Gastroesophageal sphincter (tissue), 4 donors: ENCODE data around the gene PASD1. TPM values are rescaled to one million over a fixed set of nuclear protein-coding genes. Genes with fewer than 3 reads are reported as not detected.

Experiments used
- ATAC-seq: fragments of 150-250 bp; one replicate; pipeline ENCODE4 v1.9.1; 2016; ENCODE audit warnings: mild to moderate bottlenecking, moderate library complexity
- H3K27ac ChIP-seq, 4 donors: fragments of 200-600 bp; sonication (generic) in 3 of 4; 1 replicate in 3 of 4; 2 replicates in 1 of 4; pipeline ENCODE4 v1.5.1; 2016 to 2019
- H3K27me3 ChIP-seq: fragments of 200-600 bp; sonication (generic); one replicate; pipeline ENCODE4 v1.5.1; 2019
- H3K36me3 ChIP-seq, 2 donors: fragments of 200-600 bp; sonication (generic); one replicate each; pipeline ENCODE4 v1.5.1; 2019; ENCODE audit warnings: control low read depth in 1 of 2
- H3K4me1 ChIP-seq, 3 donors: fragments of 200-600 bp; sonication (generic); 1 replicate in 2 of 3; 2 replicates in 1 of 3; pipeline ENCODE4 v1.5.1; 2016 to 2019; ENCODE audit warnings: control low read depth in 2 of 3
- H3K4me3 ChIP-seq, 2 donors: fragments of 200-600 bp; sonication (generic); one replicate each; pipeline ENCODE4 v1.5.1; 2019; ENCODE audit warnings: mild to moderate bottlenecking in 1 of 2, moderate library complexity in 1 of 2
- H3K9me3 ChIP-seq, 3 donors: fragments of 200-600 bp; sonication (generic); one replicate each; pipeline ENCODE4 v1.5.1; 2017 to 2019; ENCODE audit warnings: control low read depth in 2 of 3
- CTCF ChIP-seq, 4 experiments: fragments of 200-600 bp in 2 of 4; fragments of 450-650 bp in 2 of 4; sonication (generic) in 1 of 4; IDR thresholded peaks; one replicate each; pipeline ENCODE4 v1.5.1; 2017 to 2019; ENCODE audit warnings: antibody characterized with exemption in 4 of 4, mild to moderate bottlenecking in 2 of 4, moderate library complexity in 2 of 4
- EP300 ChIP-seq: sonication (generic); formaldehyde crosslinking; IDR thresholded peaks from one replicate; pipeline ENCODE4 v1.6.1; 2017; ENCODE audit warnings: antibody characterized with exemption, mild to moderate bottlenecking
- POLR2A ChIP-seq, 2 donors: fragments of 450-650 bp; IDR thresholded peaks; one replicate each; pipeline ENCODE4 v1.6.1; 2017; ENCODE audit warnings: antibody characterized with exemption in 2 of 2, mild to moderate bottlenecking in 2 of 2, moderate library complexity in 1 of 2
- POLR2AphosphoS5 ChIP-seq: sonication (generic); formaldehyde crosslinking; IDR thresholded peaks from one replicate; pipeline ENCODE4 v1.6.1; 2017; ENCODE audit warnings: antibody characterized with exemption
- WGBS, 2 donors: methylation state at CpG; one replicate each; pipeline ENCODE4 v1.1.5; 2018; ENCODE audit warnings: low coverage in 1 of 2; 5-methylcytosine and 5-hydroxymethylcytosine counted together
- total RNA-seq, 4 donors: library from RNA; depleted of rRNA; stranded (reverse); fragments of >200 nt; gene quantifications; one replicate each; pipeline ENCODE4 v1.1.0, GENCODE V29; 2016

Gene PASD1
- total RNA-seq, 4 donors from 2014 or later, result not detected

- Histone ChIP-seq H3K9me3 (no peaks in the 10 kb centered on the region), H3K4me3 (no peak overlapping the region), H3K27ac (no peak overlapping the region), H3K27me3 (no peaks in the 10 kb centered on the region), H3K36me3 (no peaks in the 10 kb centered on the region), H3K4me1 (no peaks in the 10 kb centered on the region)
- no peak for TF ChIP-seq CTCF (IDR thresholded peaks at IDR 0.05)
- no peak for TF ChIP-seq POLR2A (IDR thresholded peaks at IDR 0.05)
- no peak for TF ChIP-seq EP300
- TF ChIP-seq POLR2AphosphoS5, result no peak
- WGBS, 2 donors, result 53 to 60% methylated on average over 1 to 3 of the region's 4 CpGs
- ATAC-seq, result no peak
These were observed 112.7 kb downstream of the PASD1 start for GRCh38 chrX:151676196-151676595.

DNA sequence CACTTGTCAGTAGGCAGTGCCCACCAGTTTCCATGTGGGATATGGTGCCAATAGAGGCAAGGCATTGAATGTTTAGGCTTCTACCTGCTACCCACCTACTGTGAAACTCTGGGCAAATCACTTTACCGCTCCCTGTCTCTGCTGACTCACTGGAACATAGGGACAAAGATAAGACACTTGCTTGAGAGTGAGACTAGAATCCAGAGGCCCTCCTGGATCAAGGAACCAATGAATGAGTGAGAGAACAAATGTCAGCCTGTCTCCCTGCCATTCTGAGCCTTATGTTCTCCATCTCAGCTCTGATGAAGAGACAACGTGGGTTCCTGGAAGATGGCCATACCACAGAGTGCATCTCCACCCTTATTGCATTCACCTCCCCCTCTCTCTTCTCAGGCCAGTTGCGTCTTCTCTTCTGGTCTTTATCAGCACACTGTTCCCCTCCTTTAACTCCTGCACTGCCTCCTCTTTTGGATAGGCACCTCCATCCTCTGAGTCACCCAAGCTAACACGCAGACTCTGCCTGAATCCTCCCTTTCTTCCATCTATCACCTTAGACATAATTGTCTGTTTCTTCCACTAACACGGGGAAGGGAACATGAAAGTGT, 116.4 kb downstream of the PASD1 start:
- Histone ChIP-seq H3K27me3 (no peaks in the 10 kb centered on the region), H3K27ac (no peak overlapping the region), H3K4me3 (no peak overlapping the region), H3K4me1 (no peaks in the 10 kb centered on the region), H3K9me3 (no peaks in the 10 kb centered on the region), H3K36me3 (no peaks in the 10 kb centered on the region)
- 16 to 47% methylated on average over 3 of the region's 5 CpGs for WGBS, 2 donors
- no peak for TF ChIP-seq CTCF (IDR thresholded peaks at IDR 0.05)
- no peak for TF ChIP-seq POLR2A (IDR thresholded peaks at IDR 0.05)
- no peak for TF ChIP-seq POLR2AphosphoS5
- TF ChIP-seq EP300, result no peak
- no peak for ATAC-seq

DNA sequence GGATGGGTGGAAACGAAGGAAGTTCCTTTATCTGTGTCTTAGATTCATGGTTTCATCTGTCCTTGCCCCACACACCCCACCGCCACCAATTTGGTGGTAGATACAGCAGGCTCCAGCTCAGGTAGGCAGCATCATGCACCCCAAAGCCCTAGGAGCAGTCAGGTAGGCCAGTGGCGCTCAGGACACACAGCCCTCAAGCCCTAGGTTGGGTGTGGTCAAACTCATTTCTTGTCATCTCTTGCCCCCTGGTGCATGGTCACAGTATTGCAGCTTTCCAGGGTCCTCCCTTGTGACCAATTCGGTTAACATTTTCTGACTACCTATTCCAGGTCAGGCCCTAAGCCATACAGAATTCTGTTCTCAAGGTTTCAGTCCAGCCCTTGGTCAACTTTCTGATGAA, 117.3 kb downstream of the PASD1 start:
- Histone ChIP-seq H3K27ac (no peak overlapping the region), H3K36me3 (no peaks in the 10 kb centered on the region), H3K9me3 (no peaks in the 10 kb centered on the region), H3K27me3 (no peaks in the 10 kb centered on the region), H3K4me3 (no peak overlapping the region), H3K4me1 (no peaks in the 10 kb centered on the region)
- ATAC-seq, result no peak
- TF ChIP-seq POLR2AphosphoS5 (no peak), CTCF (IDR thresholded peaks at IDR 0.05) (peak in 3 of 4 experiments; percentile 35 to 51 (median 42)), POLR2A (IDR thresholded peaks at IDR 0.05) (no peak)
- WGBS, 2 donors, result 20 to 30% methylated on average over 1 to 3 of the region's 4 CpGs

- Histone ChIP-seq H3K4me1 (no peaks in the 10 kb centered on the region), H3K4me3 (no peak overlapping the region), H3K27me3 (no peaks in the 10 kb centered on the region), H3K36me3 (no peaks in the 10 kb centered on the region), H3K27ac (no peak overlapping the region), H3K9me3 (no peaks in the 10 kb centered on the region)
- no peak for ATAC-seq
- TF ChIP-seq POLR2AphosphoS5 (no peak), EP300 (no peak), POLR2A (IDR thresholded peaks at IDR 0.05) (no peak), CTCF (IDR thresholded peaks at IDR 0.05) (no peak)
These were observed 124.2 kb downstream of the PASD1 start for GRCh38 chrX:151687635-151688034.

GRCh38 chrX:151688695-151689094, 125.2 kb downstream of the PASD1 start:
- Histone ChIP-seq H3K4me3 (no peak overlapping the region), H3K4me1 (no peaks in the 10 kb centered on the region), H3K36me3 (no peaks in the 10 kb centered on the region), H3K9me3 (no peaks in the 10 kb centered on the region), H3K27ac (no peak overlapping the region), H3K27me3 (no peaks in the 10 kb centered on the region)
- no peak for ATAC-seq
- TF ChIP-seq POLR2AphosphoS5 (no peak), CTCF (IDR thresholded peaks at IDR 0.05) (no peak), POLR2A (IDR thresholded peaks at IDR 0.05) (no peak), EP300 (no peak)
